Skeletal muscle satellite cell (primary cell): Measurements from ENCODE around the gene PRKCG. TPM values are rescaled to one million over a fixed set of nuclear protein-coding genes. Genes with fewer than 3 reads are reported as not detected.
"Not testable (repeated sequence)": the region's sequence is repeated elsewhere in the genome, so short reads cannot be mapped to it uniquely, and the experiment has no call there.

Source experiments
- H3K27me3 ChIP-seq: 2 replicates; pipeline ENCODE4 v1.7.0; 2013; ENCODE audit warnings: low read length; ENCODE audit not compliant: control insufficient read depth, insufficient read depth
- H3K36me3 ChIP-seq: 2 replicates; pipeline ENCODE4 v1.7.0; 2013; ENCODE audit warnings: mild to moderate bottlenecking, control low read depth, low read length; ENCODE audit not compliant: insufficient read depth
- H3K4me1 ChIP-seq: 2 replicates; pipeline ENCODE4 v1.7.0; 2013; ENCODE audit warnings: low read length; ENCODE audit not compliant: control insufficient read depth, insufficient read depth
- H3K4me2 ChIP-seq: 2 replicates; pipeline ENCODE4 v1.7.0; 2013; ENCODE audit warnings: mild to moderate bottlenecking, low read length
- H3K4me3 ChIP-seq: 2 replicates; pipeline ENCODE4 v1.7.0; 2013; ENCODE audit warnings: low read length
- H3K9ac ChIP-seq: 2 replicates; pipeline ENCODE4 v1.7.0; 2013; ENCODE audit warnings: mild to moderate bottlenecking, low read depth, low read length, moderate library complexity
- H3K9me3 ChIP-seq: replicated peaks from 2 replicates; pipeline ENCODE4 v1.7.0; 2013; ENCODE audit warnings: mild to moderate bottlenecking, control low read depth, low read length
- total RNA-seq: library from RNA; depleted of rRNA; stranded (reverse); fragments of >200 nt; gene quantifications from 2 replicates; pipeline ENCODE4 v1.2.3, GENCODE V29; 2012; rRNA removed

PRKCG gene
- total RNA-seq, result not detected in 2 replicates

- peaks cover 58% of the 10 kb centered on the region for H3K27me3 ChIP-seq
- H3K4me2 ChIP-seq, result peak within 1 kb of the TSS; percentile 59
- H3K4me1 ChIP-seq, result peaks cover 14% of the 10 kb centered on the region
- H3K4me3 ChIP-seq, result peak within 1 kb of the TSS; percentile 40
- no peaks in the 10 kb centered on the region for H3K9me3 ChIP-seq
- H3K9ac ChIP-seq, result no peak within 1 kb of the TSS
- peaks cover 3% of the 10 kb centered on the region for H3K36me3 ChIP-seq
Observed at GRCh38 chr19:53881482-53882390, at the start of gene PRKCG. Gene PRKCG, plus strand, starts transcription at chr19:53882197. Its CDS starts 298 bp downstream, at chr19:53882495.

GRCh38 chr19:53832861-53833260 lies 49.1 kb upstream of the PRKCG start:
- H3K4me3 ChIP-seq, H3K27me3 ChIP-seq, H3K4me2 ChIP-seq, H3K36me3 ChIP-seq, H3K4me1 ChIP-seq, H3K9me3 ChIP-seq, H3K9ac ChIP-seq: not testable (repeated sequence)

GRCh38 chr19:53838446-53838845 lies 43.6 kb upstream of the PRKCG start:
- not testable (repeated sequence) for H3K4me3 ChIP-seq, H3K4me2 ChIP-seq, H3K27me3 ChIP-seq, H3K36me3 ChIP-seq, H3K9ac ChIP-seq, H3K9me3 ChIP-seq
- peaks cover 18% of the 10 kb centered on the region for H3K4me1 ChIP-seq

- not testable (repeated sequence) for H3K4me2 ChIP-seq, H3K9ac ChIP-seq, H3K36me3 ChIP-seq, H3K9me3 ChIP-seq, H3K4me3 ChIP-seq, H3K27me3 ChIP-seq
- H3K4me1 ChIP-seq, result peaks cover 18% of the 10 kb centered on the region
Observed at GRCh38 chr19:53840241-53840640, 41.8 kb upstream of the PRKCG start.

GRCh38 chr19:53840914-53841313 lies 41.1 kb upstream of the PRKCG start:
- not testable (repeated sequence) for H3K36me3 ChIP-seq, H3K9me3 ChIP-seq, H3K9ac ChIP-seq, H3K27me3 ChIP-seq, H3K4me3 ChIP-seq
- Histone ChIP-seq H3K4me1 (peaks cover 18% of the 10 kb centered on the region), H3K4me2 (peak overlapping the region; percentile 31)

GRCh38 chr19:53844849-53845246 lies 37.1 kb upstream of the PRKCG start:
- no peak overlapping the region for H3K4me3 ChIP-seq
- no peaks in the 10 kb centered on the region for H3K27me3 ChIP-seq
- H3K9me3 ChIP-seq, result no peaks in the 10 kb centered on the region
- no peaks in the 10 kb centered on the region for H3K36me3 ChIP-seq
- H3K4me1 ChIP-seq, result peaks cover 18% of the 10 kb centered on the region
- no peak overlapping the region for H3K9ac ChIP-seq
- no peak overlapping the region for H3K4me2 ChIP-seq

GRCh38 chr19:53847555-53847954 lies 34.4 kb upstream of the PRKCG start:
- Histone ChIP-seq H3K4me2 (no peak overlapping the region), H3K4me1 (peaks cover 3% of the 10 kb centered on the region), H3K27me3 (no peaks in the 10 kb centered on the region), H3K4me3 (no peak overlapping the region), H3K9ac (no peak overlapping the region), H3K9me3 (no peaks in the 10 kb centered on the region), H3K36me3 (no peaks in the 10 kb centered on the region)

GRCh38 chr19:53849237-53849676 lies 32.7 kb upstream of the PRKCG start:
- Histone ChIP-seq H3K27me3 (no peaks in the 10 kb centered on the region), H3K9ac (no peak overlapping the region), H3K4me1 (no peaks in the 10 kb centered on the region), H3K9me3 (no peaks in the 10 kb centered on the region), H3K36me3 (no peaks in the 10 kb centered on the region), H3K4me3 (no peak overlapping the region), H3K4me2 (no peak overlapping the region)

GRCh38 chr19:53853707-53854106 lies 28.3 kb upstream of the PRKCG start:
- Histone ChIP-seq H3K4me3 (no peak overlapping the region), H3K9me3 (no peaks in the 10 kb centered on the region), H3K4me2 (no peak overlapping the region), H3K4me1 (no peaks in the 10 kb centered on the region), H3K9ac (no peak overlapping the region), H3K27me3 (no peaks in the 10 kb centered on the region), H3K36me3 (no peaks in the 10 kb centered on the region)

- no peaks in the 10 kb centered on the region for H3K36me3 ChIP-seq
- no peak overlapping the region for H3K4me2 ChIP-seq
- H3K9me3 ChIP-seq, result no peaks in the 10 kb centered on the region
- no peak overlapping the region for H3K9ac ChIP-seq
- H3K4me3 ChIP-seq, result no peak overlapping the region
- no peaks in the 10 kb centered on the region for H3K27me3 ChIP-seq
- peaks cover 25% of the 10 kb centered on the region for H3K4me1 ChIP-seq
Observed at GRCh38 chr19:53864308-53864836, 17.6 kb upstream of the PRKCG start.

- peak overlapping the region; percentile 96 for H3K9ac ChIP-seq
Observed at GRCh38 chr19:53865523-53865917, 16.5 kb upstream of the PRKCG start.

More at GRCh38 chr19:53865523-53865917, 16.5 kb upstream of the PRKCG start:
- Histone ChIP-seq H3K4me1 (peaks cover 25% of the 10 kb centered on the region), H3K4me3 (peak overlapping the region; percentile 67), H3K9me3 (no peaks in the 10 kb centered on the region), H3K4me2 (peak overlapping the region; percentile 88), H3K27me3 (no peaks in the 10 kb centered on the region), H3K36me3 (peaks cover 2% of the 10 kb centered on the region)
